SKM-1 (cell line): ENCODE measurements around the gene ZNF578.
"Not testable (repeated sequence)": the region's sequence is repeated elsewhere in the genome, so short reads cannot be mapped to it uniquely, and the experiment has no call there.

Source experiments
- DNase-seq: peaks from one replicate; lab custom pipeline; 2025; ENCODE audit not compliant: unreplicated experiment; lab: John Stamatoyannopoulos, UW

The ZNF578 gene

GRCh38 chr19:52558732-52559445, 105.5 kb downstream of the ZNF578 start:
- not testable (repeated sequence) for DNase-seq

- not testable (repeated sequence) for DNase-seq
Observed at GRCh38 chr19:52561611-52562010, 108.3 kb downstream of the ZNF578 start.
